ENCODE results near the gene SNX8.

SNX8 gene

DNA sequence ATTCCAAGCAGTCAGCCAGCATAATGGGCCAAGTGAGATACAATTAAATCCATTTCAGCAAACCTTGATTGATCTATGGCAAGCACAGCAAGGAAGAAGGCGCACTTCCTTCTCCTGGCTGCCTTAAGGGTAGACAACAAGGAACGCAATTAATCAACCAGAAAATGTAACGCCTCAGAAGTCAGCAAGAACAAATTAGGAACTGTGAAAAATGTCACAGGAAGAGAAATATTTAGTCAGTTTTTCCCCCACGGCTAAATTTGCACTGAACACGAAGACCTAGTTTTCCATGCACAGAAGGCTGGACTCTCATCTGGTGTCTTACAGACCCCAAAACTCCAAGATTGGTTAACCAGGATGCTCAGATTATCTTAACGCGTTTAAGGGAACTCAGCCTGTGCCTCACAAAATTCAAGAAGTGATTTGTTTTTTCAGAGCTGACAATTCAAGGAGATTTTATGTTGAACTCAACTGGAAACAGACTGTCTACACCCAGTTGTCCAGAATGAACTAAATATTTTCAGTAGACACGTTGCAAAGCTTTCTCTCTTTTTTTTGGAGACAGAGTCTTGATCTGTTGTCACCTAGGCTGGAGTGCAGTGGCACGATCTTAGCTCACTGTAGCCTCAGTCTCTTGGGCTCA is 14.2 kb downstream of the SNX8 start:
- DNase-seq (ENCODE audit: low read depth) = no peak
- no peak overlapping the region for H3K4me3 ChIP-seq (ENCODE audit: low read depth, low read length)

- peak; percentile 70 for DNase-seq (ENCODE audit: low read depth)
- no peak overlapping the region for H3K4me3 ChIP-seq (ENCODE audit: low read depth, low read length)
Observed at GRCh38 chr7:2299131-2299829, 15.0 kb downstream of the SNX8 start.

DNA sequence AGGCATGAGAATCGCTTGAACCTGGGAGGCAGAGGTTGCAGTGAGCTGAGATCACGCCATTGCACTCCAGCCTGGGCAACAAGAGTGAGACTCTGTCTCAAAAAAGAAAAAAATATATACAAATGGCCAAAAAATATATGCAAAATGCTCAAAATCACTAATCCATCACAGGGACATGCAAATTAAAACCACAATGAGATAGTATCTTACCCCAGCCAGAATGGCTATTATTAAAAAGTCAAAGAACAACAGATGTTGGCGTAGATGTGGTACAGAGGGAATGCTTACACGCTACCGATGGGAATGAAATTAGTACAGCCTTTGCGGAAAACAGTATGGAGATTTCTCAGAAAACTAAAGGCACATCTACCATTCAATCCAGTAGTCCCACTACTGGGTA is 17.4 kb downstream of the SNX8 start:
- no peak for DNase-seq (ENCODE audit: low read depth)
- no peak overlapping the region for H3K4me3 ChIP-seq (ENCODE audit: low read depth, low read length)

- H3K4me3 ChIP-seq (ENCODE audit: low read depth, low read length) = no peak overlapping the region
- DNase-seq (ENCODE audit: low read depth) = no peak
Observed at GRCh38 chr7:2295936-2296620, 18.2 kb downstream of the SNX8 start.

GRCh38 chr7:2290877-2291276 is 23.4 kb downstream of the SNX8 start:
- no peak for DNase-seq (ENCODE audit: low read depth)
- H3K4me3 ChIP-seq (ENCODE audit: low read depth, low read length) = no peak overlapping the region

GRCh38 chr7:2289621-2290020 is 24.6 kb downstream of the SNX8 start:
- no peak for DNase-seq (ENCODE audit: low read depth)
- H3K4me3 ChIP-seq (ENCODE audit: low read depth, low read length) = no peak overlapping the region

DNA sequence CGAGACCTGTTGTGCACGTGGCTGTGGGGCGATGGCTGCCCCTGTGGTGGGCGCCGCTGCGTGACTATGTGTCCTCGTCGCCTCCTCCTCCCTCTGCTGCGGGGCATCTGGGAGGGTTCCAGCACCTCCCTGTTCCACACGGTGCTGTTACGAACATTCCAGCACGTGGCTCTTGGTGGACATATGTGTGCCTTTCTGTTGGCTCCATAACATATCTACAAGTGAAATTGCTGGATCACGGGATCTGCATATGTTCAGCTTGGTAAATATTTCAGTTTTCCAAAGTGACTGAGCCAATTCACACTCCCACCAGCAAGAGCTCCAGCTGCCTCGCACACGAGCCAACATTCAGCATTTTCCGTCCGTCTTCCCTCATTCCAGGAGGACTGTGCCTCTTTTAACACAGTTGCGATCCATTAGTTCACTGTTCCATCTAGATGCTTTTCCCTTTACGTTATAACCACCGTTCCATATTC is 25.1 kb downstream of the SNX8 start:
- DNase-seq (ENCODE audit: low read depth) = no peak
- H3K4me3 ChIP-seq (ENCODE audit: low read depth, low read length) = no peak overlapping the region

- no peak overlapping the region for H3K4me3 ChIP-seq (ENCODE audit: low read depth, low read length)
- DNase-seq (ENCODE audit: low read depth) = no peak
Observed at GRCh38 chr7:2288503-2288902, 25.7 kb downstream of the SNX8 start.

DNA sequence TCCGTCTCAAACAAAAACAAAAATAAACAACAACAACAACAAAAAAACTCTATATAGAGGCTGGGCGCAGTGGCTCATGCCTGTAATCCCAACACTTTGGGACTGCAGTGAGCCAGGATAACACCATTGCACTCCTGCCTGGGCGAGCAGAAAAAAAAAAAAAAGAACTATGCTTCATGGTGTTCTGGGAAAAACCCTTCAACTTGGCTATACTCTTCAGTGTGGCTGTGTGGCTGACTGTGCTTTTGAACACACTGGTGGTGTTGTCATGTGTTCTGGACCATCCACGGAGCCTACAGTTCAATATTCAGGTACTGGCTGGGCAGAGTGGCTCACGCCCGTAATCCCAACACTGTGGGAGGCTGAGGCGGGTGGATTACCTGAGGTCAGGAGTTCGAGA is 26.5 kb downstream of the SNX8 start:
- DNase-seq (ENCODE audit: low read depth) = no peak
- no peak overlapping the region for H3K4me3 ChIP-seq (ENCODE audit: low read depth, low read length)

DNA sequence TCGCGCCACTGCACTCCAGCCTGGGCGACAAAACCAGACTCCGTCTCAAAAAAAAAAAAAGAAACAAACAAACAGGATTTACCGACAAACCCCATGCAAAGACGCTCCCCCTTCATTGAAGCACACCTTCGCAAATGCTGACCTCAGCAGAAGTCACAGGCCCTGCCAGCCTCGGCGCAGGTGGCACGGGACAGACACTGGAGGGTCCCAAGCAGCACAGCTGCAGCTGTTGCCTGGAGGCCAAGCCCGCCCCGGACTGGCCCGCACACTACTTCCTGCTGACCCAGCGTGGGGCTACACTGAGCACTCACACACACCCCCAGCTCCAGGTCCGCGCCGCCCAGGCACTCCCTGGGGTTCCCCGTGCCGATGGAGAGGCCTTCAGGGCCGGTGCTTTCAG is 31.2 kb downstream of the SNX8 start:
- H3K4me3 ChIP-seq (ENCODE audit: low read depth, low read length) = no peak overlapping the region

DNA sequence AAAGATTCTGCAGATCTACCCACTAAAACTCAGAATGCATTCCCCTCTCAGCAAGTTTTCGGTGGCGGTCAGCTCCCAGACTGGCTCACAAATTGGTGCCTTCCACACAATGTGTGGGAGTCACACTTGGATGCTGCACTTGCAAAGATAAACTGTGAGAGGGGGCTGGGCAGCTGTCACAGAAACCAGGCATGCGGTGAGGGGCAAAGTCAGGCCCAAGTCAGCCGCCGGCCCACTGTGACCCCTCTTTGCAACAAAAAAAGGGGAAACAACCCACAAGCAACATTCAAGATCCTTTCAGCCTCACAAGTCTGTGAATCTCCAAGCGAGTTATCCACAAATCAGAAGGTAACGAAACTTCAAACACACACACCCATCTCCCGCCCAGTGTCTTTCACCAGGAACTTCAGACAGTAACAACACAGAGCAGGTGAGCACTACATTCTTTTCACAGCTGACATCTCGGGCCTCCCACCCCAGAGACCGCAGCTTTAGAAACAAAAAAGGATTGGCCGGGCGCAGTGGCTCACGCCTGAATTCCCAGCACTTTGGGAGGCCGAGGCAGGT is 32.0 kb downstream of the SNX8 start:
- no peak overlapping the region for H3K4me3 ChIP-seq (ENCODE audit: low read depth, low read length)
- no peak for DNase-seq (ENCODE audit: low read depth)

More for the DNA sequence above, 31.2 kb downstream of the SNX8 start:
- DNase-seq (ENCODE audit: low read depth) = no peak

- DNase-seq (ENCODE audit: low read depth) = peak; percentile 15
- no peak overlapping the region for H3K4me3 ChIP-seq (ENCODE audit: low read depth, low read length)
Observed at GRCh38 chr7:2281541-2281940, 32.7 kb downstream of the SNX8 start.

DNA sequence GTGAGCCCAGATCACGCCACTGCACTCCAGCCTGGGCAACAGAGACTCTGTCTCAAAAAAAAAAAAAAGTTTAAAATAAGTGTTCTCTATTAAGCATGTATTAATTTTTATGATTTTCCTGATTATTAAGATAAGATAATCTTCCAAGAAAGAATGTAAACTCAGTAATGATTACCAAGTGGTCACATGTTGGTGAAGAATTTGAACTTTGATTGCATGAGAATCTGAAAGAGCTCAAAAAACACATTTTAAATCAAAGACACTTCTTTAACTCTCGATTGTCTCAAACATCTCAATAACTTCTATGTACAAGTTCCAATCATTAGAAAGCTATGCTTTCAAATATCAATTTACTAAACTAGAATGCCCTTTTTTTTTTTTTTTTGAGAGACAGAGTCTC is 33.8 kb downstream of the SNX8 start:
- no peak overlapping the region for H3K4me3 ChIP-seq (ENCODE audit: low read depth, low read length)
- no peak for DNase-seq (ENCODE audit: low read depth)

GRCh38 chr7:2279896-2280295 is 34.3 kb downstream of the SNX8 start:
- no peak for DNase-seq (ENCODE audit: low read depth)
- H3K4me3 ChIP-seq (ENCODE audit: low read depth, low read length) = no peak overlapping the region

DNA sequence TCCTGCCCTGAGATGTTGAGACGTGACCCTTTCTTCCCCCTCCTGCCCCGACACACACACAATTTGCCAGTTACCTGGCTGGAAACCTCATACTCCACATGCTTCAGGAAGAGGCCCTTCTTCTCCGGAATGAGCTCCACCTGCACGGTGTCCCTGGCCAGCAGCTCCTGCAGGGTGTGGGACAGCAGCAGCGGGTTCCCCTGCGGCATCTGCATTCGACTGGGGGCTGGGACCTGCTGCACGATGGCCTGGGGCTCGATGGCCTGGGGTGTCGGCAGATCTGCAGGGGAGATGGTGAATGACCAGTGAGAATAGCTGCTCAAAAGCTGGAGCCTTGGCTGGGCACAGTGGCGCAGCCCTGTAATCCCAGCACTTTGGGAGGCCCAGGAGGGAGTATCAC is 36.2 kb downstream of the SNX8 start:
- no peak overlapping the region for H3K4me3 ChIP-seq (ENCODE audit: low read depth, low read length)
- no peak for DNase-seq (ENCODE audit: low read depth)

GRCh38 chr7:2276107-2276506 is 38.1 kb downstream of the SNX8 start:
- H3K4me3 ChIP-seq (ENCODE audit: low read depth, low read length) = no peak overlapping the region
- DNase-seq (ENCODE audit: low read depth) = no peak

- H3K4me3 ChIP-seq (ENCODE audit: low read depth, low read length) = no peak overlapping the region
- no peak for DNase-seq (ENCODE audit: low read depth)
Observed at GRCh38 chr7:2275101-2275500, 39.1 kb downstream of the SNX8 start.

- no peak for DNase-seq (ENCODE audit: low read depth)
- no peak overlapping the region for H3K4me3 ChIP-seq (ENCODE audit: low read depth, low read length)
Observed at GRCh38 chr7:2274666-2275065, 39.6 kb downstream of the SNX8 start.

DNA sequence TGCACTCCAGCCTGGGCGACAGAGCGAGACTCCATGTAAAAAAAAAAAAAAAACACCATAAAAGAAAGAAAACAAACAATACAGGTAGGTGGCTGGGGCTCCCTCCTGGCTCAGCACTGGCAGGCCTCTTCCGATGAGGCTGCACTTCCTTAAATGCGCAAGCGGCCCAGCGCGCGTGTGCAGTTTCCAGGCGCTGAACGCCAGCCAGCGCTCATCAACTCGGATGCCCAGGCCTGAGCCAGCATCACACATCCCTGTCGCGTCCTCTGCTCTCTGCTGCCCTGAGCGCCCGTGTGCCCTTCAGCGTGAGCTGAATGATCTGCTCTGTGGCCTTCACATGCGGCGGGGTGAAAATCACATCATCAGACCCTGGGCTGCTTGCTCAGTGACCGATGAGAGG is 40.4 kb downstream of the SNX8 start:
- DNase-seq (ENCODE audit: low read depth) = no peak
- H3K4me3 ChIP-seq (ENCODE audit: low read depth, low read length) = no peak overlapping the region

GRCh38 chr7:2272031-2272430 is 42.2 kb downstream of the SNX8 start:
- H3K4me3 ChIP-seq (ENCODE audit: low read depth, low read length) = no peak overlapping the region
- no peak for DNase-seq (ENCODE audit: low read depth)

Data from skeletal muscle cell (primary cell).